Measurements from ENCODE around the gene RERE. TPM values are rescaled to one million over a fixed set of nuclear protein-coding genes. Genes with fewer than 3 reads are reported as not detected.
A peak's percentile ranks its signal among the peaks of the same experiment; 100 is the strongest.

RERE gene
- total RNA-seq, 4 donors from 2014 or later = 118 to 244 (median 131) TPM

DNA sequence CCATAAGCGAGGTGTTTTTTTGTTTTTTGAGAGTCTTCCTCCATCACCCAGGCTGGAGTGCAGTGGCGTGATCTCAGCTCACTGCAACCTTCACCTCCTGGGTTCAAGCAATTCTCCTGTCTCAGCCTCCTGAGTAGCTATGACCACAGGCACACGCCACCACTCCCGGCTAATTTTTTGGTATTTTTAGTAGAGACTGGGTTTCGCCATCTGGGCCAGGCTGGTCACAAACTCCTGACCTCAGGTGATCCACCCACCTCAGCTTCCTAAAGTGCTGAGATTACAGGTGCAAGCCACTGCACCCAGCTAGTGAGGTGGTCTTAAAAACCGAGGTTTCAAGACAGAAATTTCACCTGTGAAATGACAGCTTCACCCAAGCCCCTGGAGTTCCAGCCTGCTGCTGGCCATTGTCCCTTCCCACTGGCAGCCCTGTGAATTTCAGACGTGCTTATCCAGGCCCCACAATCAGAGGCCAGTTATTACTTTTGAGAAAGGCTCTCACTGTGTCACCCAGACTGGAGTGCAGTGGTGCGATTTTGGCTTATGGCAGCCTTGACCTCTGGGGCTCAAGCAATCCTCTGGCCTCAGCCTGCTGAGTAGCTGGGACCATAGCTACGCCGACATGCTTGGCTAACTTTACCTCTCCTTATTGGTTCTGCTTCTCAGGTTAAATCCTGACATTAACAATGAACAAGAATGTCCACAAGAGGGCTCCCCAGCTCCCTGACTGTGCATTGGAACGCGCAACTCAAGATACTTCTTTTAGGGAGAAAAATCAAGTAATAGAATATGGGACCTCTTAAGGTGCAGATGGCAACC, 41.7 kb upstream of the RERE start:
- Histone ChIP-seq H3K9me3 (no peaks in the 10 kb centered on the region), H3K4me1 (peaks cover 19 to 29% of the 10 kb centered on the region in 2 donors), H3K4me3 (replicated peaks in 1 of 3) (no peak overlapping the region), H3K27me3 (no peaks in the 10 kb centered on the region), H3K36me3 (peaks cover 36 to 50% of the 10 kb centered on the region in 2 donors), H3K27ac (peak overlapping the region; percentile 23 to 74 (median 45))
- 60 to 67% methylated on average over 12 of the region's 12 CpGs for WGBS, 2 donors
- TF ChIP-seq POLR2A (IDR thresholded peaks at IDR 0.05) = no peak
- TF ChIP-seq, protein P1, sequence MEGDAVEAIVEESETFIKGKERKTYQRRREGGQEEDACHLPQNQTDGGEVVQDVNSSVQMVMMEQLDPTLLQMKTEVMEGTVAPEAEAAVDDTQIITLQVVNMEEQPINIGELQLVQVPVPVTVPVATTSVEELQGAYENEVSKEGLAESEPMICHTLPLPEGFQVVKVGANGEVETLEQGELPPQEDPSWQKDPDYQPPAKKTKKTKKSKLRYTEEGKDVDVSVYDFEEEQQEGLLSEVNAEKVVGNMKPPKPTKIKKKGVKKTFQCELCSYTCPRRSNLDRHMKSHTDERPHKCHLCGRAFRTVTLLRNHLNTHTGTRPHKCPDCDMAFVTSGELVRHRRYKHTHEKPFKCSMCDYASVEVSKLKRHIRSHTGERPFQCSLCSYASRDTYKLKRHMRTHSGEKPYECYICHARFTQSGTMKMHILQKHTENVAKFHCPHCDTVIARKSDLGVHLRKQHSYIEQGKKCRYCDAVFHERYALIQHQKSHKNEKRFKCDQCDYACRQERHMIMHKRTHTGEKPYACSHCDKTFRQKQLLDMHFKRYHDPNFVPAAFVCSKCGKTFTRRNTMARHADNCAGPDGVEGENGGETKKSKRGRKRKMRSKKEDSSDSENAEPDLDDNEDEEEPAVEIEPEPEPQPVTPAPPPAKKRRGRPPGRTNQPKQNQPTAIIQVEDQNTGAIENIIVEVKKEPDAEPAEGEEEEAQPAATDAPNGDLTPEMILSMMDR (IDR thresholded peaks at IDR 0.05) = peak; percentile 55 to 87 (median 76)
- peak; percentile 82 to 86 for DNase-seq
- intact Hi-C loops (cut with DNase I) = no loop called here

DNA sequence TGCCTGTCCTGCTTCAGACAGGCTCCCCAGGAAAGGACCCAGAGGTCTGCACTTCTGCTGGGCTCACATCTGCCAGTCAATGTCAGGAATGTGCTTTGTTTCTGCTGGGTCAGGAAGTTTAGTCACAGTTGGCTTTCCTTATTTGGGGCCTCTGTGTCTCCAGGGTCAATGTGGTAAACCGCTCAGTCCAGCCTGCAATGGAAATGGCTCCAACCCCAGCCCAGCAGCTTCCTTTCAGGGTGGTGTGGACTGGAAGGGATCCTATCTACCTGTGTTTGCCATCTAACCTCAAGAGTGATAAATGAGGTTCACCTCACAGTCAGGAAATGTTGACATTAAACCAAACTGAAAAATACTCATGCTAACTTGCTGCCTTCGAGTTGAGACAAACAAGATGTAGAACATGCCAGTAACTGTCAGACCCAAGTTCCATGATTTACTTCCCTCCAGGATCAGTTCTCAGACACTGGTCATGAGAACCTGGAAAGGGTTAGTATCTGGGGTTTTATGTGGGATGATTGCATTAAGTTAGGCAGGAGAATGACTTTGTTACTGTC, 40.8 kb upstream of the RERE start:
- no peaks in the 10 kb centered on the region for H3K27me3 ChIP-seq
- no peak for TF ChIP-seq POLR2A (IDR thresholded peaks at IDR 0.05)
- TF ChIP-seq, protein P1 (IDR thresholded peaks at IDR 0.05) = no peak
- 38 to 48% methylated on average over 1 to 2 of the region's 2 CpGs for WGBS, 2 donors
- no peaks in the 10 kb centered on the region for H3K9me3 ChIP-seq
- H3K4me3 ChIP-seq (replicated peaks in 1 of 3) = no peak overlapping the region
- DNase-seq = no peak
- intact Hi-C loops (cut with DNase I) = no loop called here
- peak overlapping the region; percentile 4 to 74 (median 45) for H3K27ac ChIP-seq
- peaks cover 19 to 29% of the 10 kb centered on the region in 2 donors for H3K4me1 ChIP-seq
- H3K36me3 ChIP-seq = peaks cover 27 to 41% of the 10 kb centered on the region in 2 donors

DNA sequence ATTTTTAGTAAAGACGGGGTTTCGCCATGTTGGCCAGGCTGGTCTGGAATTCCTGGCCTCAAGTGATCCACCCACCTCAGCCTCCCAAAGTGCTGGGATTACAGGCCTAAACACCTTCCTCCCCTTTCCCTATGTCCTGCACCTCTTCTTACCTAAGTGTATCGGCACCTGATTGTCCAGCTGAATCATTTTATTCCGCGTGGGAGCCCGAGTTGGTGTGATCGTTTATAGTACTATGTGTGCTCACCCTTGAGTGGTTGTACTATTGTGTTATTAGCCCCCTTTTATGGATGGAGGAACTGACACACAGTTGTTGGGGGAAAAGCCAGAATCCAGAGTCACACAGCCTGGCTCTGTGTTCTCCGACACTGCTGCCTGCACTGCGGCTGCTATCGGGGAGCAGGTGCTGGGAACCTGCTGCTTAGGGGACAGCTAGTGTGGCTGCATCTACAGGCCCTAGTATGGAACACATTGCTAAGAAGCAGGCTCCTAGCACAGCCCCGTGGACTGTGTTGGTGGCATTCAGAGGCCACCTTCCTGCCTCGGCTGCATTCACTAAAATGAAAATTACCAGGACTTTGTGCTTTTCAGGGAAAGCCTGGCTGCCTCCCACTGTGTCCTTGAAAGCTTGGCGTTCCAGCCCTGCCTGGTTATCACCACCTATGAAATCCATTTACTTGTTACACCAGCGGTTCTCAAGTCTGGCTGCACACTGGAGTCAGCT, 39.4 kb upstream of the RERE start:
- Histone ChIP-seq H3K9me3 (no peaks in the 10 kb centered on the region), H3K4me3 (replicated peaks in 1 of 3) (no peak overlapping the region), H3K27ac (peak overlapping the region; percentile 4 to 74 (median 45)), H3K4me1 (peaks cover 19 to 29% of the 10 kb centered on the region in 2 donors), H3K27me3 (no peaks in the 10 kb centered on the region), H3K36me3 (peaks cover 15 to 28% of the 10 kb centered on the region in 2 donors)
- peak; percentile 55 to 56 for DNase-seq
- TF ChIP-seq POLR2A (IDR thresholded peaks at IDR 0.05) = no peak
- TF ChIP-seq, protein P1 (IDR thresholded peaks at IDR 0.05) = no peak
- 74 to 78% methylated on average over 14 of the region's 14 CpGs for WGBS, 2 donors
- intact Hi-C loops (cut with DNase I) = no loop called here

DNA sequence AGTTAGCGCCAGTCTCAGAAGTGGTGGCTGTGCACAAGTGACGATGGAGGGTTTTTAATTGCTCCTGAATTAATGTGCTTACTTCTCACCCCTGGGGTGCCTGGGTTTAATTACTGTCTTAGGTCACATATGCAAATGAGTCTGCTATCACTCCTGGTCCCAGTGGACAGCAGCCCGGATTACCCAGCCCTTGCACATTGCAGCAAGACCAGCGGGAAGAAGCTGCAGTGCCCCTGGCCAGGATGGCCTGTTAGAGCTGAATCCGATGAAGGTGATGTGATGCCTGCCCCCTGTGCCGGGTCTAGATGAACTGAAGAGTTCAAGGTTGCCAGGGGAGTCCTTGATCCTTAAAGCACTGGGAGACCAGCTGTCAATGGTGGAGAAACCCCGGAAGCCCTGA, 36.8 kb upstream of the RERE start:
- Histone ChIP-seq H3K9me3 (no peaks in the 10 kb centered on the region), H3K27me3 (no peaks in the 10 kb centered on the region), H3K4me1 (peaks cover 18 to 26% of the 10 kb centered on the region in 2 donors), H3K27ac (no peak overlapping the region), H3K4me3 (replicated peaks in 1 of 3) (no peak overlapping the region), H3K36me3 (peaks cover 0 to 8% of the 10 kb centered on the region in 2 donors)
- DNase-seq = no peak
- TF ChIP-seq, protein P1 (IDR thresholded peaks at IDR 0.05) = no peak
- TF ChIP-seq POLR2A (IDR thresholded peaks at IDR 0.05) = no peak
- intact Hi-C loops (cut with DNase I) = no loop called here
- WGBS, 2 donors = 88 to 96% methylated on average over 6 to 7 of the region's 7 CpGs

All from thyroid gland (tissue), 4 donors.